Upper lobe of left lung (tissue), 4 donors: ENCODE data around the gene MBP.

Experiments used
- POLR2AphosphoS5 ChIP-seq, 2 donors: sonication (generic); formaldehyde crosslinking; IDR thresholded peaks; one replicate each; pipeline ENCODE4 v1.5.1; 2017; ENCODE audit warnings: antibody characterized with exemption in 2 of 2
- TF ChIP-seq, protein P1 (sequence below), 6 experiments: fragments of 450-650 bp in 4 of 6; fragments of 200-600 bp in 2 of 6; sonication (generic) in 2 of 6; IDR thresholded peaks; one replicate each; pipeline ENCODE4 v1.5.1; 2016 to 2019; ENCODE audit warnings: antibody characterized with exemption in 6 of 6

DNA sequence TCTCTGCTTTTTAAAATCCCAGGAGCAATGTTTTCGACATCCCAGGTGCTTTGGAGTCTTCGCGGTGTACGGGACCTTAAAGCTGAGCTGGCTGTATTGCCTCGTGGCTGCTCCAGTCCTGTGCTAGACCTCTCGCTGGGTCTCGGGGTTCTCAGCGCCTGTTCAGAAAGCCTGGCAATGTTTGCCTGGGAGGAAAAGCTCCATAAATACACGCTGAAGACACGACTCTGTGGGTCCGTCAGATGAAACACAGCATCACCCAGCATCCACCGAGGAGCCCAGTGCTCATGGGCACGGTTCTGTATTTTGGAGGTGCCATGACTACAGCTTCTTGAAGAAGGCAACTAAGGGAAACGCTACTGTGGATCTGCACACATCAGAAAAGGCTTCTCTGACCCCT, 21.6 kb downstream of the MBP start:
- TF ChIP-seq POLR2AphosphoS5 (IDR thresholded peaks at IDR 0.05), result no peak
- TF ChIP-seq, protein P1, sequence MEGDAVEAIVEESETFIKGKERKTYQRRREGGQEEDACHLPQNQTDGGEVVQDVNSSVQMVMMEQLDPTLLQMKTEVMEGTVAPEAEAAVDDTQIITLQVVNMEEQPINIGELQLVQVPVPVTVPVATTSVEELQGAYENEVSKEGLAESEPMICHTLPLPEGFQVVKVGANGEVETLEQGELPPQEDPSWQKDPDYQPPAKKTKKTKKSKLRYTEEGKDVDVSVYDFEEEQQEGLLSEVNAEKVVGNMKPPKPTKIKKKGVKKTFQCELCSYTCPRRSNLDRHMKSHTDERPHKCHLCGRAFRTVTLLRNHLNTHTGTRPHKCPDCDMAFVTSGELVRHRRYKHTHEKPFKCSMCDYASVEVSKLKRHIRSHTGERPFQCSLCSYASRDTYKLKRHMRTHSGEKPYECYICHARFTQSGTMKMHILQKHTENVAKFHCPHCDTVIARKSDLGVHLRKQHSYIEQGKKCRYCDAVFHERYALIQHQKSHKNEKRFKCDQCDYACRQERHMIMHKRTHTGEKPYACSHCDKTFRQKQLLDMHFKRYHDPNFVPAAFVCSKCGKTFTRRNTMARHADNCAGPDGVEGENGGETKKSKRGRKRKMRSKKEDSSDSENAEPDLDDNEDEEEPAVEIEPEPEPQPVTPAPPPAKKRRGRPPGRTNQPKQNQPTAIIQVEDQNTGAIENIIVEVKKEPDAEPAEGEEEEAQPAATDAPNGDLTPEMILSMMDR (IDR thresholded peaks at IDR 0.05), result no peak
